Mammary epithelial cell (primary cell): ENCODE data around the gene FAM151B.

Source experiments
- EZH2 ChIP-seq: IDR thresholded peaks from 2 replicates; pipeline ENCODE4 v1.6.1; 2012; ENCODE audit warnings: low read length, inconsistent platforms, borderline replicate concordance
- TF ChIP-seq, protein P1 (sequence below), 2 donors: IDR thresholded peaks in 1 of 2; conservative IDR thresholded peaks in 1 of 2; 2 replicates each; pipeline ENCODE4 v1.5.1; 2011 to 2012; ENCODE audit warnings: inconsistent platforms in 2 of 2, low read length in 2 of 2, mild to moderate bottlenecking in 2 of 2, control low read depth in 1 of 2, low read depth in 1 of 2; ENCODE audit not compliant: insufficient read depth in 1 of 2; ENCODE audit errors: extremely low read depth in 1 of 2

- TF ChIP-seq, protein P1, sequence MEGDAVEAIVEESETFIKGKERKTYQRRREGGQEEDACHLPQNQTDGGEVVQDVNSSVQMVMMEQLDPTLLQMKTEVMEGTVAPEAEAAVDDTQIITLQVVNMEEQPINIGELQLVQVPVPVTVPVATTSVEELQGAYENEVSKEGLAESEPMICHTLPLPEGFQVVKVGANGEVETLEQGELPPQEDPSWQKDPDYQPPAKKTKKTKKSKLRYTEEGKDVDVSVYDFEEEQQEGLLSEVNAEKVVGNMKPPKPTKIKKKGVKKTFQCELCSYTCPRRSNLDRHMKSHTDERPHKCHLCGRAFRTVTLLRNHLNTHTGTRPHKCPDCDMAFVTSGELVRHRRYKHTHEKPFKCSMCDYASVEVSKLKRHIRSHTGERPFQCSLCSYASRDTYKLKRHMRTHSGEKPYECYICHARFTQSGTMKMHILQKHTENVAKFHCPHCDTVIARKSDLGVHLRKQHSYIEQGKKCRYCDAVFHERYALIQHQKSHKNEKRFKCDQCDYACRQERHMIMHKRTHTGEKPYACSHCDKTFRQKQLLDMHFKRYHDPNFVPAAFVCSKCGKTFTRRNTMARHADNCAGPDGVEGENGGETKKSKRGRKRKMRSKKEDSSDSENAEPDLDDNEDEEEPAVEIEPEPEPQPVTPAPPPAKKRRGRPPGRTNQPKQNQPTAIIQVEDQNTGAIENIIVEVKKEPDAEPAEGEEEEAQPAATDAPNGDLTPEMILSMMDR (conservative IDR thresholded peaks at IDR 0.05 in 1 of 2, IDR thresholded peaks at IDR 0.05 in 1 of 2; ENCODE audit: extremely low read depth in 1 of 2, insufficient read depth in 1 of 2, low read depth in 1 of 2, low read length in 2 of 2) = no peak
- no peak for TF ChIP-seq EZH2
These were observed 21.5 kb downstream of the FAM151B start for GRCh38 chr5:80509362-80509761.
